HG02885 (cell line): ENCODE measurements around the gene CDH12.
"Not testable (repeated sequence)": the region's sequence is repeated elsewhere in the genome, so short reads cannot be mapped to it uniquely, and the experiment has no call there.

Experiments used
- ATAC-seq: cut with Tn5 transposase; IDR thresholded peaks from one replicate; pipeline ENCODE4 v1.9.1; 2021; ENCODE audit warnings: mild to moderate bottlenecking; ENCODE audit not compliant: unreplicated experiment, poor library complexity

Gene CDH12

GRCh38 chr5:22213703-22214495, 639.2 kb downstream of the CDH12 start:
- ATAC-seq, result peak; percentile 82

- ATAC-seq, result not testable (repeated sequence)
Observed at GRCh38 chr5:22212254-22212991, 640.7 kb downstream of the CDH12 start.

GRCh38 chr5:22208463-22208862, 644.7 kb downstream of the CDH12 start:
- ATAC-seq, result not testable (repeated sequence)

GRCh38 chr5:22188651-22189050, 664.5 kb downstream of the CDH12 start:
- not testable (repeated sequence) for ATAC-seq

- not testable (repeated sequence) for ATAC-seq
Observed at GRCh38 chr5:22187632-22188228, 665.4 kb downstream of the CDH12 start.

- ATAC-seq, result not testable (repeated sequence)
Observed at GRCh38 chr5:22169226-22169625, 683.9 kb downstream of the CDH12 start.

- ATAC-seq, result not testable (repeated sequence)
Observed at GRCh38 chr5:22168704-22169103, 684.4 kb downstream of the CDH12 start.

- not testable (repeated sequence) for ATAC-seq
Observed at GRCh38 chr5:22165931-22166330, 687.2 kb downstream of the CDH12 start.

- not testable (repeated sequence) for ATAC-seq
Observed at GRCh38 chr5:22164910-22165748, 688.0 kb downstream of the CDH12 start.

- ATAC-seq, result not testable (repeated sequence)
Observed at GRCh38 chr5:22156953-22157352, 696.2 kb downstream of the CDH12 start.

- ATAC-seq, result not testable (repeated sequence)
Observed at GRCh38 chr5:22154779-22155178, 698.4 kb downstream of the CDH12 start.

GRCh38 chr5:22151801-22152200, 701.3 kb downstream of the CDH12 start:
- not testable (repeated sequence) for ATAC-seq

GRCh38 chr5:22140418-22140817, 712.7 kb downstream of the CDH12 start:
- not testable (repeated sequence) for ATAC-seq

- ATAC-seq, result not testable (repeated sequence)
Observed at GRCh38 chr5:22139662-22140300, 713.4 kb downstream of the CDH12 start.

GRCh38 chr5:22111320-22111719, 741.8 kb downstream of the CDH12 start:
- ATAC-seq, result no peak

- no peak for ATAC-seq
Observed at GRCh38 chr5:22109315-22109714, 743.8 kb downstream of the CDH12 start.

- no peak for ATAC-seq
Observed at GRCh38 chr5:22108545-22108944, 744.6 kb downstream of the CDH12 start.

GRCh38 chr5:22102823-22103359, 750.3 kb downstream of the CDH12 start:
- no peak for ATAC-seq

GRCh38 chr5:22088517-22088916, 764.6 kb downstream of the CDH12 start:
- no peak for ATAC-seq
